Measurements from ENCODE around the gene ARHGAP24.

- TF ChIP-seq CTCF (IDR thresholded peaks at IDR 0.05; ENCODE audit: insufficient read depth, low read length, poor library complexity, severe bottlenecking) (no peak), EZH2phosphoT487 (conservative IDR thresholded peaks at IDR 0.05; ENCODE audit: low read length) (no peak)
Measured at GRCh38 chr4:85496933-85497332, 22.0 kb downstream of the ARHGAP24 start.
